ENCODE data around the gene LHPP.

LHPP gene

DNA sequence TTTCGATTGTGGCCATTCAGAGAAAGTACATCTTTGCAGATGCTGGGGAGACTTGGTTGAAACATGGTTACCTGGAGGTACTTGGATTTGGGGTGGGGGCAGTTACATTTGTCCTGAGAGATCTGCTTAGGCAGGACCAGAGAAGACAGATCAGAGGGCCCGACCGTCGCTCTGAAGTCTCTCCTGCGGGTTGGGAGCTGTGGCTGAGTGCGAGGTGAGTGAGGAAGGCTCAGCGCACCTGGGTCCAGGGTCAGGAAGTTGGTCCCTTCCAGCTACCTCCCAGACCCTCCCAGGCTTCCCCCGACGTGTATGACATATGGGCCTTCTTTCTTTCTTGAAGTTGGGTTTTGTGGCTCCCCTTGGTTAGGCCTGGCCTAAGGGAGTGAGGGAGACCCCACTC lies 56.3 kb downstream of the LHPP start:
- no peak for TF ChIP-seq CTCF (IDR thresholded peaks at IDR 0.05; ENCODE audit: low read depth, low read length)

DNA sequence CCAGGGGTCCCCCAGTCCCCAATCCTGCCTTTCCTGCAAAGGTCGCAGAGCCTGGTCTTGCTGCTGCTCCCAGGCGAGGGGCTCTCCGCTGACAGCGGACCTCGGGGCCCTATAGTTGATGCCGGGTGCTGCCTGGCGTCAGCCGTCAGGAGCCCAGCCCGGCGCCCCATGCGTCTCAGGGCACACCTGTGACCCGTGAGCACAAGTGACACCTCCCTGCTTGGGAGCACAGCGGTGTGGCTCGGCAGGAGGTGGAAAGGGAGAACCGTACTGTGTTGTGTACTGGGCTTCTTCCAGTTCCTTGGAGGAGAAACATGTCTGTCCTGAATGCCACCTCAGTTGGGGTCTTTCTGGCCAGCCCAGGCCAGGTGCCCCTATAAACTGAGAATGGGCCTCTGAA lies 56.7 kb downstream of the LHPP start:
- TF ChIP-seq CTCF (IDR thresholded peaks at IDR 0.05; ENCODE audit: low read depth, low read length), result no peak

More for the DNA sequence above, 56.3 kb downstream of the LHPP start:
- DNase-seq (ENCODE audit: extremely low read depth, low read depth), result no peak

DNA sequence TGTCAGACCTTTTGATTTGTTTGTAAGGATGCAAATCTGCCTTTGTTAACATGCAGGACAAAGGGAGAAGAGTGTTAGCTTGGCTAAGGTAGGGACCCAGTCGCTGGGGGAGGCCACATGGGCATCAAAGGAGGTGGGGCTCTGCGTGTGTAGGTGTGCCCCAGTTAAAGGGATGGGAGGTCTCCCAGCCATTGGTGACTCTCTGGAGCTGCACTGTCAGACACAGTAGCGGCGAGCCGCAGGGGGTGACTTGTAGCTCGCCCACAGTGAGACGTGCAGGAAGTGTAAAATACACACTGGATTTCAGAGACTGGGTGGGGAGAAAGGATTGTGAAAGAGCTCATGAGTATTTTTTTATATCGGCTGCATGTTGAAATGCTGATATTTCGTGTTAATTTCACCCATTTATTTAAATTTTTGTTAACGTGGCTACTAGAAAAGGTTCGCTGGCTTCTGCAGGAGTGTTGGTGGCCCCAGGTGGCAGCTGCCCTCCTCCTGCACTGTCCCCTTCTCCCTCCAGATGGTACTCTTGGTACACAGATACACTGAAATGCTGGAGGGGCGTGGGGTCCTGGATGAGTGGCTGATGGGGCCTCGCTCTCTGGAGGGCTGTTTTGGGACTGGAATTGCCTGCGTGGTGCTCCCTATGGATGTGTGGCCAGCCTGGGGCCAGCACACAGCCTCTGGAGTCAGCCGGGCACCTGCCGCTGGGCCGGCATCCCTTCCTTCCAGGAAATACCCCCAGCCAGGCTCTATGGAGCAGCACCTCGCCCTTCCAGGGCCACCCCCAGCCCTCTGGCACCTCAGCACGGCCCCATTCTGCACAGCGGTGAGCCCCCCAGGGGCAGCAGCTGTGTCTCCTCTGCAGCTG lies 59.2 kb downstream of the LHPP start:
- no peak for DNase-seq (ENCODE audit: extremely low read depth, low read depth)
- no peak for TF ChIP-seq CTCF (IDR thresholded peaks at IDR 0.05; ENCODE audit: low read depth, low read length)

More for the DNA sequence above, 56.7 kb downstream of the LHPP start:
- DNase-seq (ENCODE audit: extremely low read depth, low read depth), result no peak

DNA sequence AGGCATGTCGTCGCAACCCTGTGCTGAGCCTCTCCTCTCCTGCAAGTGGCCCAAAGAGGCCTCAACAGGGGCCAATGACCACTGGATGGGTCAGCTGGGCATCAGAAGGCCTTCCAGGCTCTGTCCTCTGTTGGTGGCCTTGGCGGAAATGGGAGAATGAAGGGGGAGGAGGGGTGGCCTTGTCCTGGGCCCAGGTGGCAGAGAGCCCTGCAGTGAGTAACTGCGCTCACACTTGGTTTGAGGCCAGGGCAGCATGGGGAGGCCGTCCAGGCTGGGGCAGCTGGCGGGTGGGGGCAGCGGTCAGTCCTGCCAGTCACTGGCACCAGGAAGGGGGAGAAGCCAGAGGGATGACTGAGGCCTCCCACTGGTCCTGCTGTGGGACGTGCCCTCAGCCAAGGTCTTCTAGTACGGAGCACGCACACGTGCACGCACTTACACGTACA lies 59.8 kb downstream of the LHPP start:
- no peak for TF ChIP-seq CTCF (IDR thresholded peaks at IDR 0.05; ENCODE audit: low read depth, low read length)
- no peak for DNase-seq (ENCODE audit: extremely low read depth, low read depth)

GRCh38 chr10:124522131-124522932 lies 60.7 kb downstream of the LHPP start:
- TF ChIP-seq CTCF (IDR thresholded peaks at IDR 0.05; ENCODE audit: low read depth, low read length), result no peak
- no peak for DNase-seq (ENCODE audit: extremely low read depth, low read depth)

DNA sequence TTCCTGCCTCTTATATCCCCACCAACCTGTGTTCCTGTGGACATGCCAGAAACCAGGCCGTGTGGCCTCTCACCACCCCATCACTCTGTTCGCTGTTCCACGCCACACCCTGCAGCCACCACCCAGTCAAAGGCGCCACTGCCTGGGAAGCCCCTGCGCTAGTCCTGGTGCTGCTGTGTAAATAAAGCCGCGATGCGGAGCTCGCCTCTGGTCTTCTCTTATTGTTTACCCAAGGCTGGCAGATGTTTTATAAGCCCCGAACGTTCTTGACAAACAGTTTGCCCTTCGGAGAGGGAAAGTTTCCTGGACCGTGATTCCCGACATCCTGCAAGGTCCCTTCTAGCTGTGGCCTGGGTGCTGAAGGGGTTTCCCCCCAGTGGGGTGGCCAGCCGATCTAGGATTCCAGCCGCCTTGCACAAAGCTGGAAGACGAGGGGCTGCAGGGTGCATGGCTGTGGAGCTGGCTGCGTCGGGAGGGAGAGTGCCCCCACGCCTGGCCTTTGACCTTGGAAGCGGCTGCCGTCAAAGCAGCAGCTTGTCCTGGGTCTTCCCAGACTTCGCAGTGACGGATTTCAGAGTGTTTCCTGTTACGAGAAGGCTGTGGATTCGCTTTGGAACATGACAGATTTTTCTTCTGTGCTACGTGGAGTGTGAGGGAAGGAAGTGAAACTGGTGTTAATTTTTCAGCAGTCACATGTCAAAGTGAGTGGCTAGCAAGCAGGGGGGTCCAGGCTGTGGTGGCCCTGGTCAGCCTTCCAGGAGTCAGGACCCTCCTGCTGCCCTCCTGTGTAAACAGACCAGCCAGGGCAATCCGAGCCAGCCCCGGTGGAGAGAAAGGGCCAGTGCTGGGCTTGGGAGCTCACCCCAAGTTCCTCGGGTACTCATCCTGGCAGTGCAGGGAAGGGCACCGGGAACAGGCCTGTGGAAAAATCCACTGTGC lies 61.6 kb downstream of the LHPP start:
- TF ChIP-seq CTCF (IDR thresholded peaks at IDR 0.05; ENCODE audit: low read depth, low read length), result no peak
- no peak for DNase-seq (ENCODE audit: extremely low read depth, low read depth)
